WI38 (cell line): ENCODE measurements around the gene TEC.

Source experiments
- H3K4me3 ChIP-seq: 2 replicates; pipeline ENCODE4 v1.5.1; 2011; ENCODE audit warnings: low read depth, mild to moderate bottlenecking, control low read depth, low read length
- CTCF ChIP-seq: IDR thresholded peaks from 2 replicates; pipeline ENCODE4 v1.5.1; 2012; ENCODE audit warnings: low read depth, mild to moderate bottlenecking, control low read depth, low read length

TEC gene

GRCh38 chr4:48100256-48100655 is 169.4 kb downstream of the TEC start:
- H3K4me3 ChIP-seq: no peak overlapping the region
- no peak for TF ChIP-seq CTCF

- TF ChIP-seq CTCF: no peak
- H3K4me3 ChIP-seq: no peak overlapping the region
Observed at GRCh38 chr4:48095441-48095840, 174.2 kb downstream of the TEC start.

GRCh38 chr4:48093991-48094416 is 175.6 kb downstream of the TEC start:
- H3K4me3 ChIP-seq: no peak overlapping the region
- no peak for TF ChIP-seq CTCF

- no peak overlapping the region for H3K4me3 ChIP-seq
- no peak for TF ChIP-seq CTCF
Observed at GRCh38 chr4:48090621-48091020, 179.0 kb downstream of the TEC start.

GRCh38 chr4:48085821-48086589 is 183.6 kb downstream of the TEC start:
- TF ChIP-seq CTCF: no peak
- no peak overlapping the region for H3K4me3 ChIP-seq
